ENCODE measurements around the gene MCTP2. TPM values are rescaled to one million over a fixed set of nuclear protein-coding genes. Genes with fewer than 3 reads are reported as not detected.

Gene MCTP2
- total and polyA plus RNA-seq, 2 donors (not counting 1 experiment from before 2014, with no cell fraction given), result 38.3 to 64.8 TPM

DNA sequence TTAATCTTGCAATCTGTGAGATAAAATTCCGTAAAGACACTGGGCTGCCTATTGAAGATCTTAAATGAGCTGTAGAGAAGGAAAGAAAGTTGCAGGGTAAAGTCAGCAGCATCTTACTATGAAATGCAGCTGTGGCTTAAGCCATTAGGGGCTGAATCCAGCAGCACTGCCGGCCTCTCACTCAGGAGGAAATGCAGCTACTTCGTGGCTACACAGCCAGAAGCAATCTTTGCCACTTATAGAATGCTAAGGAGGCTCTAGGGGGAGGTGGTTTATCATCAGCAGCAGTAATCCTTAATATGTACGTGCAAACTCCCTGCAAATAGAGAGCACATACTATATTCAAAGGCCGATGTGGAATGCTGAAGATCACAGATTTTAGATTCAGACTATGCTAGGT, 19.1 kb upstream of the MCTP2 start:
- Histone ChIP-seq H3K36me3 (replicated peaks in 1 of 2; ENCODE audit: control extremely low read depth in 1 of 2, control insufficient read depth in 1 of 2, extremely low read depth in 1 of 2, insufficient read depth in 2 of 2, low read length in 1 of 2) (no peaks in the 10 kb centered on the region), H3K4me3 (ENCODE audit: control extremely low read depth in 1 of 5, extremely low read depth in 1 of 5, insufficient read depth in 1 of 5, low read depth in 2 of 5, low read length in 4 of 5) (no peak overlapping the region), H3K4me2 (replicated peaks; ENCODE audit: low read depth, low read length, poor library complexity, severe bottlenecking) (no peak overlapping the region), H4K20me1 (ENCODE audit: control insufficient read depth, insufficient read depth, low read length, poor library complexity, severe bottlenecking) (no peaks in the 10 kb centered on the region), H2AFZ (ENCODE audit: insufficient read depth, low read depth, low read length, poor library complexity, severe bottlenecking) (no peak overlapping the region), H3K27ac (ENCODE audit: low read length in 2 of 2) (no peak overlapping the region), H3K9me3 (ENCODE audit: control extremely low read depth in 1 of 3, control insufficient read depth in 2 of 3, insufficient read depth in 1 of 3, low read length in 2 of 3) (peaks cover 0 to 4% (median 0%) of the 10 kb centered on the region in 3 donors), H3K79me2 (ENCODE audit: control insufficient read depth, insufficient read depth, low read length) (no peaks in the 10 kb centered on the region), H3K9ac (ENCODE audit: low read length) (no peak overlapping the region), H3K4me1 (ENCODE audit: control insufficient read depth in 2 of 2, insufficient read depth in 2 of 2, low read length in 2 of 2) (no peaks in the 10 kb centered on the region), H3K27me3 (replicated peaks in 1 of 4; ENCODE audit: control extremely low read depth in 1 of 4, control insufficient read depth in 3 of 4, insufficient read depth in 4 of 4, low read length in 3 of 4) (peaks cover 0 to 6% (median 4%) of the 10 kb centered on the region in 4 experiments)
- intact Hi-C loops (cut with micrococcal nuclease), result no loop called here
- DNase-seq (no peak), ATAC-seq (ENCODE audit: low read depth) (no peak)
- H3K4me1 Mint-ChIP-seq, result peaks cover 7% of the 10 kb centered on the region
- no peak overlapping the region for H3K4me3 Mint-ChIP-seq
- no peaks in the 10 kb centered on the region for H3K9me3 Mint-ChIP-seq (ENCODE audit: insufficient read depth)
- H3K27ac Mint-ChIP-seq, result no peak overlapping the region
- WGBS (ENCODE audit: insufficient coverage), result 87% methylated on average over 3 of the region's 5 CpGs
- ChIA-PET POLR2A (no interaction called here), CTCF (interaction anchor here (1.0 kb wide), 1 partner anchor 48 kb away, joined by 3 read pairs; no protein-coding TSS in a partner anchor)
- TF ChIP-seq EZH2 (IDR thresholded peaks at IDR 0.05; ENCODE audit: borderline replicate concordance, insufficient read depth, low read depth, low read length, poor library complexity, severe bottlenecking), result no peak
- TF ChIP-seq, protein P1, sequence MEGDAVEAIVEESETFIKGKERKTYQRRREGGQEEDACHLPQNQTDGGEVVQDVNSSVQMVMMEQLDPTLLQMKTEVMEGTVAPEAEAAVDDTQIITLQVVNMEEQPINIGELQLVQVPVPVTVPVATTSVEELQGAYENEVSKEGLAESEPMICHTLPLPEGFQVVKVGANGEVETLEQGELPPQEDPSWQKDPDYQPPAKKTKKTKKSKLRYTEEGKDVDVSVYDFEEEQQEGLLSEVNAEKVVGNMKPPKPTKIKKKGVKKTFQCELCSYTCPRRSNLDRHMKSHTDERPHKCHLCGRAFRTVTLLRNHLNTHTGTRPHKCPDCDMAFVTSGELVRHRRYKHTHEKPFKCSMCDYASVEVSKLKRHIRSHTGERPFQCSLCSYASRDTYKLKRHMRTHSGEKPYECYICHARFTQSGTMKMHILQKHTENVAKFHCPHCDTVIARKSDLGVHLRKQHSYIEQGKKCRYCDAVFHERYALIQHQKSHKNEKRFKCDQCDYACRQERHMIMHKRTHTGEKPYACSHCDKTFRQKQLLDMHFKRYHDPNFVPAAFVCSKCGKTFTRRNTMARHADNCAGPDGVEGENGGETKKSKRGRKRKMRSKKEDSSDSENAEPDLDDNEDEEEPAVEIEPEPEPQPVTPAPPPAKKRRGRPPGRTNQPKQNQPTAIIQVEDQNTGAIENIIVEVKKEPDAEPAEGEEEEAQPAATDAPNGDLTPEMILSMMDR (IDR thresholded peaks at IDR 0.05), result no peak
- H3K27me3 Mint-ChIP-seq, result peaks cover 24% of the 10 kb centered on the region

DNA sequence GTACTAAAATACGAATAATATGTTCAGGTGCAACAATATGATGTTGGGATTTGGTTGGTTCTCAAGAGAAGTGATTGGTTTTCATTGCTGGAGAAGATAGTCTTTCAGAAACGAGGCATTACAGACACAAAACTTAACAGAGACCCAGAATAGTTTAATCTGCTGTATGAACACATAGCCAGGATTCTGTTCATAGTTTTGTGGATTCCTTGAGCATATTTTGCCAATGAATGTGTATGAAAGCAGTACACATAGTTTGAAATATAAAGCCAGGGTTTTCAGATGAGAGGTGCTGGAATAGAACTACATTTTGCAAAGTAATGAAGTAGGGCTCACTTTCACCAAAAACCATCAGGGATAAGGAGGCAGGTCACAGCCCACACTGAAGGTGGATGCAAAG, 5.7 kb upstream of the MCTP2 start:
- TF ChIP-seq, protein P1 (IDR thresholded peaks at IDR 0.05), result no peak
- no peak for TF ChIP-seq EZH2 (IDR thresholded peaks at IDR 0.05; ENCODE audit: borderline replicate concordance, insufficient read depth, low read depth, low read length, poor library complexity, severe bottlenecking)
- no peak overlapping the region for H3K27ac ChIP-seq (ENCODE audit: low read length in 2 of 2)
- Mint-ChIP-seq H3K27ac (no peak overlapping the region), H3K27me3 (no peaks in the 10 kb centered on the region), H3K4me1 (peaks cover 21% of the 10 kb centered on the region), H3K4me3 (no peak overlapping the region), H3K9me3 (ENCODE audit: insufficient read depth) (peaks cover 2% of the 10 kb centered on the region)
- POLR2A ChIA-PET, result no interaction called here
- H3K9me3 ChIP-seq (ENCODE audit: control extremely low read depth in 1 of 3, control insufficient read depth in 2 of 3, insufficient read depth in 1 of 3, low read length in 2 of 3), result no peaks in the 10 kb centered on the region
- DNase-seq, result no peak
- no peak overlapping the region for H2AFZ ChIP-seq (ENCODE audit: insufficient read depth, low read depth, low read length, poor library complexity, severe bottlenecking)
- H3K79me2 ChIP-seq (ENCODE audit: control insufficient read depth, insufficient read depth, low read length), result peaks cover 4% of the 10 kb centered on the region
- CTCF ChIA-PET, result interaction anchor here (6.0 kb wide), 1 partner anchor 99 kb away, joined by 30 read pairs; no protein-coding TSS in a partner anchor
- no peaks in the 10 kb centered on the region for H3K36me3 ChIP-seq (replicated peaks in 1 of 2; ENCODE audit: control extremely low read depth in 1 of 2, control insufficient read depth in 1 of 2, extremely low read depth in 1 of 2, insufficient read depth in 2 of 2, low read length in 1 of 2)
- H3K4me3 ChIP-seq (ENCODE audit: control extremely low read depth in 1 of 5, extremely low read depth in 1 of 5, insufficient read depth in 1 of 5, low read depth in 2 of 5, low read length in 4 of 5), result no peak overlapping the region
- no peak for ATAC-seq (ENCODE audit: low read depth)
- no peak overlapping the region for H3K4me2 ChIP-seq (replicated peaks; ENCODE audit: low read depth, low read length, poor library complexity, severe bottlenecking)
- H3K9ac ChIP-seq (ENCODE audit: low read length), result no peak overlapping the region
- no peaks in the 10 kb centered on the region for H3K27me3 ChIP-seq (replicated peaks in 1 of 4; ENCODE audit: control extremely low read depth in 1 of 4, control insufficient read depth in 3 of 4, insufficient read depth in 4 of 4, low read length in 3 of 4)
- H3K4me1 ChIP-seq (ENCODE audit: control insufficient read depth in 2 of 2, insufficient read depth in 2 of 2, low read length in 2 of 2), result peaks cover 18 to 19% of the 10 kb centered on the region in 2 donors
- intact Hi-C loops (cut with micrococcal nuclease), result no loop called here
- no CpG with 5 or more reads among the region's 2 CpGs for WGBS (ENCODE audit: insufficient coverage)
- H4K20me1 ChIP-seq (ENCODE audit: control insufficient read depth, insufficient read depth, low read length, poor library complexity, severe bottlenecking), result no peaks in the 10 kb centered on the region
